ENCODE measurements around the gene STK32C. TPM values are rescaled to one million over a fixed set of nuclear protein-coding genes. Genes with fewer than 3 reads are reported as not detected.
"Not testable (repeated sequence)": the region's sequence is repeated elsewhere in the genome, so short reads cannot be mapped to it uniquely, and the experiment has no call there.

The STK32C gene
- total RNA-seq, 4 donors from 2014 or later, result 4.8 to 10.9 (median 7.8) TPM

DNA sequence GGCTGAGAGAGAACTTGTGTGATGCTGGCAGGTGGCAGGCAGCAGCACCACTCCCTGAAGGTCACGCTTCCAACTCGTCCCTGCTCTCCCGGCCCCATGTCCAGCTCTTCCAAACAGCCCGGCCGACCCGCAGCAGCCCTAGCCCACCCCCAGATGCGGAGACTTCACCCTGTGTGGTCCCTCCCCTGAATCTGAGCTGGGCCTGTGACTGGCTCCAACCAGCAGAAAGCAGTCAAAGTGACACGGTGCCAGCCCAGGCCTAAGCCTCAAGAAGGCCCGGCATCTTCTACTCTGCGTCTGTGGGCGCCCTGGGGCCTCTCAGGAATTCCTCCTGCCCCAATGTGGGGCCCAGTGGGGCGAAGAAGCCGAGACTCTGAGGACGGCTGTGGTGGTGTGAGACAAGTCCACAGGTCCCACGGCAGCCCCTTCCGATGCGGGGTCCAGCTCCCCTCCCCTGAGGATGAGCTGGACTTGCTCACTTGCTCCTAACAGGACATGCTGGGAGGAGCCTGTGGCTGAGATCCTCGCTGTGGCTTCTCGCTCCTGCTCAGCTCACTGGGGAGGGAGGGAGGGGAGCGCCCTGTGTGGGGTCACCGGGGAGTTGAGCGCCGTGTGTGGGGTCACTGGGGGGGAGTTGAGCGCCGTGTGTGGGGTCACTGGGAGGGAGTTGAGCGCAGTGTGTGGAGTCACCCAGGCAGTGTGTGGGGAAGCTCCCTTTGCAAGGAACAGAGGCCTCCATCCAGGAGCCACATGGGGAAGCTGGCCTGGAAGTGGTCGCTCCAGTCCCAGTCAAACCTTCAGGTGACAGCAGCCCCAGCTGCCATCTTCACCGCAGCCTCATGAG lies 9.5 kb downstream of the STK32C start:
- Histone ChIP-seq H3K4me3 (no peak overlapping the region), H3K27ac (replicated peaks in 1 of 4) (no peak overlapping the region), H3K36me3 (no peaks in the 10 kb centered on the region), H3K4me1 (peaks cover 0 to 10% (median 8%) of the 10 kb centered on the region in 4 donors), H3K9me3 (no peaks in the 10 kb centered on the region), H3K27me3 (no peaks in the 10 kb centered on the region)
- intact Hi-C loops (cut with DNase I), result no loop called here
- WGBS, result 74% methylated on average over 19 of the region's 28 CpGs
- no peak for DNase-seq (ENCODE audit: extremely low spot score)
- TF ChIP-seq POLR2AphosphoS5 (IDR thresholded peaks at IDR 0.05), result no peak
- no peak for TF ChIP-seq EP300 (IDR thresholded peaks at IDR 0.05)
- TF ChIP-seq CTCF (IDR thresholded peaks at IDR 0.05), result no peak
- no peak for TF ChIP-seq POLR2A (IDR thresholded peaks at IDR 0.05; ENCODE audit: low read depth)

DNA sequence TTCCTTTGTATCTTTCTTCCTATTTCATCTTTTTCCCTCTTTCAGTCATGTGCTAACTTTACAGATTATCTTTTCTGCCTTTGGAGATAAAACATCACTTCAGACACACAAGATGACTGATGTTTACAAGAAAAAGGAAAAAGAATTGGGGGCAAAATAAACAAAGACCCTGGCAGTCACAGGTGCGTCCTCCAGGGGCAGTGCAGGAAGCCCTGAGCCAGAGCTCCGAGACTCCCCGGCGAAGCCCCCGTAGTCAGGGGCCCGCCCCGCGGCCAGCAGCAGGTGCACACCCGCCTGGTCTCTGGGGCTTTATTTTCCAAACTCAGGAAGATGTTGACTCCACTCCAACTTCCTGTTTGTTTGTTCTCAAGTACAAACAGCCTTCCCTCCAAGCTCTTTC lies 10.2 kb downstream of the STK32C start:
- TF ChIP-seq EP300 (IDR thresholded peaks at IDR 0.05) (no peak), CTCF (IDR thresholded peaks at IDR 0.05) (no peak), POLR2A (IDR thresholded peaks at IDR 0.05; ENCODE audit: low read depth) (no peak)
- no peaks in the 10 kb centered on the region for H3K9me3 ChIP-seq
- no peak overlapping the region for H3K4me3 ChIP-seq
- 48% methylated on average over 9 of the region's 9 CpGs for WGBS
- no peak overlapping the region for H3K27ac ChIP-seq (replicated peaks in 1 of 4)
- no peak for DNase-seq (ENCODE audit: extremely low spot score)
- intact Hi-C loops (cut with DNase I), result no loop called here
- no peaks in the 10 kb centered on the region for H3K27me3 ChIP-seq
- no peaks in the 10 kb centered on the region for H3K36me3 ChIP-seq
- H3K4me1 ChIP-seq, result peaks cover 0 to 17% (median 15%) of the 10 kb centered on the region in 4 donors

GRCh38 chr10:132296666-132297443 lies 10.9 kb downstream of the STK32C start:
- no peak overlapping the region for H3K27ac ChIP-seq (replicated peaks in 1 of 4)
- no peak overlapping the region for H3K4me3 ChIP-seq
- H3K36me3 ChIP-seq, result no peaks in the 10 kb centered on the region
- H3K9me3 ChIP-seq, result no peaks in the 10 kb centered on the region
- 99% methylated on average over 12 of the region's 28 CpGs for WGBS
- intact Hi-C loops (cut with DNase I), result no loop called here
- TF ChIP-seq EP300 (IDR thresholded peaks at IDR 0.05), result no peak
- DNase-seq (ENCODE audit: extremely low spot score), result no peak
- no peaks in the 10 kb centered on the region for H3K27me3 ChIP-seq
- H3K4me1 ChIP-seq, result peaks cover 0 to 17% (median 15%) of the 10 kb centered on the region in 4 donors

- WGBS, result 97% methylated on average over 23 of the region's 23 CpGs
- DNase-seq (ENCODE audit: extremely low spot score); intact Hi-C loops (cut with DNase I): not testable (repeated sequence)
Observed at GRCh38 chr10:132295481-132295880, 12.3 kb downstream of the STK32C start.

DNA sequence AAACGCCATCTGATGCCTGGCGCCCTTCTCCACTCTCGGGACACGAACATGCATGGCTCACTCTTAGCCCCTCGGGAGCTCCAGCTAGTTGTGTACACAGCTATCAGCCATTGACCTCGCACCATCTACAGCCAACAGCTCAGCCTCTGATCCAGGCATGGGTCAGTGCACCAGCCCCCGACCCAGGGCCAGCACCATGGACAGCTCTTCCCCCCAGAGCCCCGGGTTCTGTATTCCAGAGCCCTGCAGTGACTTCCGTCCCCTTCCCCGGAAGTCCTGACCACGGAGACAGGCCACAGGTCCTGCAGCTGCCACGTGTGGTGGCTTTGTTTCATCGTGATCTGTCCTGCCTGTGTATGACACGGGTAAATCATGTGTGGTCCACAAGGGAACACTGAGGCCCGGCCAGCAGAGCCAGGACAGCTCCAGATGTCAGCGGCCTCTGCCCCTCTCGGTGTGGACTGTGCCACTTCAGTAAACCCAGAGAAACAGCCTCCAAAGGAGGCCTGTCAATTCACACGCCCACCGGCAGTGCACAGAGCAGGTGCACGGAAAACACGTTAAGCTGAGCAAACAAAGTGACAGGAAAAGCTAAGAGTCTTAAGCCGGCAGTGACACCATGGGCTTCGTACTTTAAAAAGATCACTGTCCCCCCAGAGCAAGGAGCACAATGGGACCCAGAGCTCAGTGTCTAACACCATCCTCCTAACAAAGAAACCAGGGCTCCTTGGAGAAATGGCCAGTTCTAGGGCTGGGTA lies 13.0 kb downstream of the STK32C start:
- TF ChIP-seq POLR2A (IDR thresholded peaks at IDR 0.05; ENCODE audit: low read depth) (no peak), EP300 (IDR thresholded peaks at IDR 0.05) (no peak), CTCF (IDR thresholded peaks at IDR 0.05) (no peak), POLR2AphosphoS5 (IDR thresholded peaks at IDR 0.05) (no peak)
- no peak overlapping the region for H3K27ac ChIP-seq (replicated peaks in 1 of 4)
- H3K4me3 ChIP-seq, result no peak overlapping the region
- H3K36me3 ChIP-seq, result no peaks in the 10 kb centered on the region
- H3K27me3 ChIP-seq, result no peaks in the 10 kb centered on the region
- peaks cover 0 to 17% (median 15%) of the 10 kb centered on the region in 4 donors for H3K4me1 ChIP-seq
- intact Hi-C loops (cut with DNase I), result no loop called here
- H3K9me3 ChIP-seq, result no peaks in the 10 kb centered on the region
- DNase-seq (ENCODE audit: extremely low spot score), result no peak
- WGBS, result 87% methylated on average over 13 of the region's 23 CpGs

More at GRCh38 chr10:132295481-132295880, 12.3 kb downstream of the STK32C start:
- H3K27me3 ChIP-seq; H3K36me3 ChIP-seq; H3K27ac ChIP-seq (replicated peaks in 1 of 4); H3K4me3 ChIP-seq; H3K9me3 ChIP-seq: not testable (repeated sequence)
- H3K4me1 ChIP-seq, result peaks cover 0 to 17% (median 15%) of the 10 kb centered on the region in 4 donors

Measured in esophagus muscularis mucosa (tissue), 4 donors.